SK-N-MC (cell line): ENCODE data around the gene AKT3.

Experiments used
- EZH2 ChIP-seq: fragments of 200-600 bp; sonication (generic); IDR thresholded peaks from one replicate; pipeline ENCODE4 v1.6.1; 2017; ENCODE audit warnings: antibody characterized with exemption
- POLR2AphosphoS5 ChIP-seq: IDR thresholded peaks from 2 replicates; pipeline ENCODE4 v1.6.1; 2012; ENCODE audit warnings: mild to moderate bottlenecking, low read depth, low read length, borderline replicate concordance

GRCh38 chr1:243503155-243503554 is 346.9 kb downstream of the AKT3 start:
- TF ChIP-seq EZH2, result no peak
- no peak for TF ChIP-seq POLR2AphosphoS5
